SU-DHL-6 (cell line): ENCODE measurements around the gene WASL.

Experiments
- H2AFZ ChIP-seq: fragments of 200-600 bp; sonication (generic); 2 replicates; pipeline ENCODE4 v1.6.1; 2014; ENCODE audit warnings: low read depth, mild to moderate bottlenecking, moderate library complexity, mixed read lengths, antibody characterized with exemption, low read length; ENCODE audit not compliant: severe bottlenecking
- H3F3A ChIP-seq: fragments of 200-600 bp; shearing (Covaris generic); 2 replicates; pipeline ENCODE4 v1.6.0; 2016; ENCODE audit warnings: antibody characterized with exemption, mild to moderate bottlenecking; ENCODE audit not compliant: insufficient read depth
- H3K27ac ChIP-seq: fragments of 200-600 bp; sonication (generic); 2 replicates; pipeline ENCODE4 v1.5.1; 2016; ENCODE audit warnings: low read depth, mild to moderate bottlenecking, low read length, moderate library complexity, mixed read lengths
- H3K27me3 ChIP-seq: fragments of 200-600 bp; sonication (generic), shearing (Covaris generic); 2 replicates; pipeline ENCODE4 v1.6.0; 2014; ENCODE audit warnings: mild to moderate bottlenecking, low read length
- H3K36me3 ChIP-seq: fragments of 200-600 bp; sonication (generic); 2 replicates; pipeline ENCODE4 v1.6.1; 2014; ENCODE audit warnings: mild to moderate bottlenecking, low read length, mixed read lengths
- H3K4me2 ChIP-seq: fragments of 300-600, 200-600 bp; shearing (Covaris generic), sonication (generic); 2 replicates; pipeline ENCODE4 v1.6.0; 2014; ENCODE audit warnings: low read length, low read depth, mild to moderate bottlenecking; ENCODE audit not compliant: poor library complexity, severe bottlenecking
- H3K4me3 ChIP-seq: fragments of 200-600 bp; sonication (generic); 2 replicates; pipeline ENCODE4 v1.5.1; 2014; ENCODE audit warnings: antibody characterized with exemption, low read length, mild to moderate bottlenecking, mixed read lengths; ENCODE audit not compliant: insufficient read depth, poor library complexity, severe bottlenecking
- H3K79me2 ChIP-seq: fragments of 200-600 bp; sonication (generic); 2 replicates; pipeline ENCODE4 v1.6.1; 2014; ENCODE audit warnings: mild to moderate bottlenecking, low read length, moderate library complexity; ENCODE audit not compliant: insufficient read depth
- H3K9ac ChIP-seq: fragments of 200-600 bp; sonication (generic); 2 replicates; pipeline ENCODE4 v1.7.0; 2014; ENCODE audit warnings: mild to moderate bottlenecking, low read length
- H3K9me2 ChIP-seq: fragments of 200-600 bp; sonication (generic); replicated peaks from 2 replicates; pipeline ENCODE4 v1.6.1; 2014; ENCODE audit warnings: low read length; ENCODE audit not compliant: insufficient read depth
- H3K9me3 ChIP-seq: fragments of 200-600 bp; sonication (generic); 2 replicates; pipeline ENCODE4 v1.6.1; 2014; ENCODE audit warnings: low read length, mixed read lengths; ENCODE audit not compliant: insufficient read depth
- H4K20me1 ChIP-seq: fragments of 200-600 bp; sonication (generic); 2 replicates; pipeline ENCODE4 v1.6.1; 2014; ENCODE audit warnings: low read depth, mild to moderate bottlenecking, antibody characterized with exemption, low read length, moderate library complexity, mixed read lengths
- EZH2phosphoT487 ChIP-seq: fragments of 200-600 bp; sonication (generic), shearing (Covaris generic); conservative IDR thresholded peaks from 2 replicates; pipeline ENCODE4 v1.6.1; 2018; ENCODE audit warnings: mild to moderate bottlenecking, antibody characterized with exemption, low read length, moderate library complexity, mixed read lengths
- TF ChIP-seq, protein P1 (sequence below): fragments of 200-600 bp; sonication (generic); IDR thresholded peaks from one replicate; pipeline ENCODE4 v1.5.1; 2017; ENCODE audit warnings: antibody characterized with exemption, mild to moderate bottlenecking, low read length, moderate library complexity; ENCODE audit not compliant: insufficient read depth, poor library complexity, severe bottlenecking

The WASL gene

DNA sequence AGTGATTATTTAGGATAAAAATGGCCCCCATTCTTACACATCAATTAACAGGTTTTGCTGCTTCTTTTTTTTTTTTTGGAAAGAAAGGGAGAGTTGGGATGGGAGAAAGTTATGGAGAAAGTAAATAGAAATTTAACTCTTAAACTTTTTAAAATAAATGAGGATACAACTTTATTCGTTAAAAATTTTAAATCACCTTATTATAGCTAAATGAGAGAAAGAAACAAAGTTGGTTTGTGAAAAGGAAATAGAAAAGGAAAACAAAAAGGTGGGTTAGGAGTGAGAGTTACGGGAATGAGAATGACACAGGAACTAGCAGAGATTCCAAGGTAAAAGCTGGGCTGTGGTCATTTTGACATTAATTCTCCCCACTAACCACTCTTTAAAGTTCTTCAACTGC, 58.3 kb downstream of the WASL start:
- TF ChIP-seq, protein P1, sequence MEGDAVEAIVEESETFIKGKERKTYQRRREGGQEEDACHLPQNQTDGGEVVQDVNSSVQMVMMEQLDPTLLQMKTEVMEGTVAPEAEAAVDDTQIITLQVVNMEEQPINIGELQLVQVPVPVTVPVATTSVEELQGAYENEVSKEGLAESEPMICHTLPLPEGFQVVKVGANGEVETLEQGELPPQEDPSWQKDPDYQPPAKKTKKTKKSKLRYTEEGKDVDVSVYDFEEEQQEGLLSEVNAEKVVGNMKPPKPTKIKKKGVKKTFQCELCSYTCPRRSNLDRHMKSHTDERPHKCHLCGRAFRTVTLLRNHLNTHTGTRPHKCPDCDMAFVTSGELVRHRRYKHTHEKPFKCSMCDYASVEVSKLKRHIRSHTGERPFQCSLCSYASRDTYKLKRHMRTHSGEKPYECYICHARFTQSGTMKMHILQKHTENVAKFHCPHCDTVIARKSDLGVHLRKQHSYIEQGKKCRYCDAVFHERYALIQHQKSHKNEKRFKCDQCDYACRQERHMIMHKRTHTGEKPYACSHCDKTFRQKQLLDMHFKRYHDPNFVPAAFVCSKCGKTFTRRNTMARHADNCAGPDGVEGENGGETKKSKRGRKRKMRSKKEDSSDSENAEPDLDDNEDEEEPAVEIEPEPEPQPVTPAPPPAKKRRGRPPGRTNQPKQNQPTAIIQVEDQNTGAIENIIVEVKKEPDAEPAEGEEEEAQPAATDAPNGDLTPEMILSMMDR, result no peak
- TF ChIP-seq EZH2phosphoT487, result no peak
- no peak overlapping the region for H3K4me3 ChIP-seq
- H3K9ac ChIP-seq, result no peak overlapping the region
- no peaks in the 10 kb centered on the region for H3K79me2 ChIP-seq
- no peaks in the 10 kb centered on the region for H3K9me3 ChIP-seq
- H2AFZ ChIP-seq, result no peak overlapping the region
- no peaks in the 10 kb centered on the region for H3K9me2 ChIP-seq
- H3K36me3 ChIP-seq, result peaks cover 12% of the 10 kb centered on the region
- no peak overlapping the region for H3K4me2 ChIP-seq
- no peaks in the 10 kb centered on the region for H3K27me3 ChIP-seq
- peaks cover 3% of the 10 kb centered on the region; the same call in 1 of the 2 replicates for H3F3A ChIP-seq
- no peak overlapping the region for H3K27ac ChIP-seq
- no peaks in the 10 kb centered on the region for H4K20me1 ChIP-seq

DNA sequence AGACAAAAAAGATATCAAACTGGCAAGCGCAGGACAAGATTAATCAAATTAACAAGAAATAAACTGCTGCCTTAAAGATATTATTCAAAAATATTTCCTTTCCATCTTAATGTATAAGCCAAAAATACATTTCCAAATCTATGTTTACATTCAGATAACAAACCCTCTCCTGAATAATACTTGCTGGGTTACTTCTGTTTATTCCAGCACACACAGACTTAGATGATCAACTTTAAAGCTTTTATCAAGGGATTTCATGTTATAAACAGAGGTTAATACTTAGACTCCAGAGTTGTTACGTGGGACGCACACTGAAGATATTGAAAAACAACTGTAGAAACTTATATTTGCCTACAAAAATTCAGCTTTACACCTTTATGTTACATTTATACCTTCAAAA, 59.6 kb downstream of the WASL start:
- Histone ChIP-seq H3F3A (peaks cover 7% of the 10 kb centered on the region; the same call in 1 of the 2 replicates), H3K27ac (no peak overlapping the region)

DNA sequence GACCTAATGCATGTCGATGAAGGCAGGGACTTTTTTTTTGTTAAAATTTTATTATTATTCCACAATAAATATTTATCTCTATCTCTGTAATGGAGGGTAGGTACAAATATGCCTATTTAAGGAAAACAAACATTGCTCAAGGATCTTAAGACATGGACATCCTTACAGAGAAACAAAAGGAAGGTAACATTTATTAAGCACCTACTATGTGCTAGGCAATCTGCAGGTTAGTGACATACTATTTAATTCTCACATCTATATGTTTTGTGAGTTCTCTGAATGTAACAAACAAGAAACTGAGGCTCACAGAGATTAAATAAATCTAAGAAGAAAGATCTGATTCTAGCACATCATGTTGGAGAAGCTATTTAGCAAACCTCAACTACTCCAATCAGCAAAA, 61.1 kb downstream of the WASL start:
- H3K27ac ChIP-seq, result no peak overlapping the region
- no peaks in the 10 kb centered on the region for H3K9me2 ChIP-seq
- no peaks in the 10 kb centered on the region for H3K27me3 ChIP-seq
- H3K9me3 ChIP-seq, result no peaks in the 10 kb centered on the region
- H3K79me2 ChIP-seq, result no peaks in the 10 kb centered on the region
- H3K4me2 ChIP-seq, result no peak overlapping the region
- 0 out of 2 replicates have a peak, but pooled peaks cover 6% of the 10 kb centered on the region for H3K36me3 ChIP-seq
- no peak overlapping the region for H3K9ac ChIP-seq
- no peak overlapping the region for H2AFZ ChIP-seq
- H4K20me1 ChIP-seq, result no peaks in the 10 kb centered on the region
- peaks cover 7% of the 10 kb centered on the region; the same call in 1 of the 2 replicates for H3F3A ChIP-seq
- TF ChIP-seq, protein P1, result no peak
- no peak for TF ChIP-seq EZH2phosphoT487
- H3K4me3 ChIP-seq, result no peak overlapping the region

More for the DNA sequence above, 59.6 kb downstream of the WASL start:
- no peaks in the 10 kb centered on the region for H3K27me3 ChIP-seq
- peaks cover 6% of the 10 kb centered on the region; the same call in 1 of the 2 replicates for H3K36me3 ChIP-seq
- no peak overlapping the region for H3K4me3 ChIP-seq
- H3K9me2 ChIP-seq, result no peaks in the 10 kb centered on the region
- H3K9ac ChIP-seq, result no peak overlapping the region
- no peak overlapping the region for H3K4me2 ChIP-seq
- no peaks in the 10 kb centered on the region for H4K20me1 ChIP-seq
- TF ChIP-seq, protein P1, result no peak
- TF ChIP-seq EZH2phosphoT487, result no peak
- no peak overlapping the region for H2AFZ ChIP-seq
- no peaks in the 10 kb centered on the region for H3K79me2 ChIP-seq
- H3K9me3 ChIP-seq, result no peaks in the 10 kb centered on the region

DNA sequence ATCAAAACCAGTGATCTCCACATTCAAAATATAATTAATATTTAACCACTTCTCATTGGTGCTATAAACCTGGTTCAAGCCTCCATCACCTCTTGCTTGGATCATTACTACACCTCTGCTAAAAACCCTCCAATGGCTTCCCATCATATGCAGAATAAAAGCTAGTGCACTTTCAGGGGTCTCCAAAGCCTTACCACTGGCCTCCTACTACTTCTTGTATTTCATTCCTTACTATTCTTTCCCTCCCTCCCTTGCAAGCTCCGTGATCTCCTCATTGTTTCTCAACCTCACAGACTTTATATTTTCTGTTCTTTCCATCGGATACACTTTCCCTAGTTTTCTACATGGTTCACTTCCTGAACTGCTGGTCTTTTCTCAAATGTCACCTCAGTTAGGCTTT, 61.6 kb downstream of the WASL start:
- Histone ChIP-seq H3K4me3 (no peak overlapping the region), H2AFZ (no peak overlapping the region), H3K9me2 (no peaks in the 10 kb centered on the region), H3K36me3 (0 out of 2 replicates have a peak, but pooled peaks cover 6% of the 10 kb centered on the region), H3K9ac (no peak overlapping the region), H3K27me3 (no peaks in the 10 kb centered on the region), H4K20me1 (no peaks in the 10 kb centered on the region), H3K79me2 (no peaks in the 10 kb centered on the region), H3F3A (peaks cover 7% of the 10 kb centered on the region; the same call in 1 of the 2 replicates), H3K4me2 (no peak overlapping the region), H3K27ac (no peak overlapping the region), H3K9me3 (no peaks in the 10 kb centered on the region)
- TF ChIP-seq, protein P1, result no peak
- no peak for TF ChIP-seq EZH2phosphoT487
